Stomach (tissue), 4 donors: ENCODE results near the gene SORCS1.

ENCODE experiments used
- EP300 ChIP-seq: sonication (generic); formaldehyde crosslinking; IDR thresholded peaks from one replicate; pipeline ENCODE4 v1.6.1; 2017; ENCODE audit warnings: antibody characterized with exemption
- POLR2A ChIP-seq, 4 donors: fragments of 450-650 bp; IDR thresholded peaks; one replicate each; pipeline ENCODE4 v1.6.1; 2016; ENCODE audit warnings: antibody characterized with exemption in 4 of 4, control low read depth in 2 of 4, mild to moderate bottlenecking in 1 of 4, moderate library complexity in 1 of 4
- POLR2AphosphoS5 ChIP-seq, 3 donors: sonication (generic); formaldehyde crosslinking; IDR thresholded peaks; one replicate each; pipeline ENCODE4 v1.6.1; 2016; ENCODE audit warnings: antibody characterized with exemption in 3 of 3
- TF ChIP-seq, protein P1 (sequence below), 7 experiments: fragments of 450-650 bp in 4 of 7; fragments of 200-600 bp in 3 of 7; sonication (generic) in 3 of 7; IDR thresholded peaks; one replicate each; pipeline ENCODE4 v1.5.1; 2016 to 2019; ENCODE audit warnings: antibody characterized with exemption in 7 of 7, control low read depth in 2 of 7, mild to moderate bottlenecking in 1 of 7

DNA sequence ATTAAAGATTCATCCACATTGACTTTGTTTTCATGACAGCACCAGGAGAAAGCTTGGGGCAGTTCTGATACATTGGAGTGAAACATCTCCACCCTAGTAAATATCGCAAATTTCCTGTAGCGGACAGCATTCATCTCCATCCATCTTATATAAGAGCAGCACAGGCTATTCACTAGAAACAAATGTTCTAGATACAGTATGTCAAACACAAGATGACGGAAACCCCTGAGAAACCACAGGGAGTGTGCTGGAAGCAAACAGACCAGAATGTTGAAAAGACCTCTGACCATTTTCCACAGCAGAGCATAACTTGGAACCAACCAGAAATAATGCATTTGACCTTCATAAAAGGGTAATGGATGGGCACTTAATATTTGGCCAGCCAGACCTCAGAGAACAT is 343.9 kb downstream of the SORCS1 start:
- TF ChIP-seq POLR2A (IDR thresholded peaks at IDR 0.05) (no peak), EP300 (no peak), POLR2AphosphoS5 (IDR thresholded peaks at IDR 0.05) (no peak)
- TF ChIP-seq, protein P1, sequence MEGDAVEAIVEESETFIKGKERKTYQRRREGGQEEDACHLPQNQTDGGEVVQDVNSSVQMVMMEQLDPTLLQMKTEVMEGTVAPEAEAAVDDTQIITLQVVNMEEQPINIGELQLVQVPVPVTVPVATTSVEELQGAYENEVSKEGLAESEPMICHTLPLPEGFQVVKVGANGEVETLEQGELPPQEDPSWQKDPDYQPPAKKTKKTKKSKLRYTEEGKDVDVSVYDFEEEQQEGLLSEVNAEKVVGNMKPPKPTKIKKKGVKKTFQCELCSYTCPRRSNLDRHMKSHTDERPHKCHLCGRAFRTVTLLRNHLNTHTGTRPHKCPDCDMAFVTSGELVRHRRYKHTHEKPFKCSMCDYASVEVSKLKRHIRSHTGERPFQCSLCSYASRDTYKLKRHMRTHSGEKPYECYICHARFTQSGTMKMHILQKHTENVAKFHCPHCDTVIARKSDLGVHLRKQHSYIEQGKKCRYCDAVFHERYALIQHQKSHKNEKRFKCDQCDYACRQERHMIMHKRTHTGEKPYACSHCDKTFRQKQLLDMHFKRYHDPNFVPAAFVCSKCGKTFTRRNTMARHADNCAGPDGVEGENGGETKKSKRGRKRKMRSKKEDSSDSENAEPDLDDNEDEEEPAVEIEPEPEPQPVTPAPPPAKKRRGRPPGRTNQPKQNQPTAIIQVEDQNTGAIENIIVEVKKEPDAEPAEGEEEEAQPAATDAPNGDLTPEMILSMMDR (IDR thresholded peaks at IDR 0.05) = no peak
